Suprapubic skin (tissue), 4 donors: ENCODE data around the gene DOK1.

Source experiments
- EP300 ChIP-seq: sonication (generic); formaldehyde crosslinking; IDR thresholded peaks from one replicate; pipeline ENCODE4 v1.6.1; 2017; ENCODE audit warnings: antibody characterized with exemption
- POLR2A ChIP-seq, 2 donors: fragments of 450-650 bp; IDR thresholded peaks; one replicate each; pipeline ENCODE4 v1.6.1; 2017; ENCODE audit warnings: antibody characterized with exemption in 2 of 2, mild to moderate bottlenecking in 2 of 2, moderate library complexity in 2 of 2
- POLR2AphosphoS5 ChIP-seq, 3 donors: sonication (generic); formaldehyde crosslinking; IDR thresholded peaks; one replicate each; pipeline ENCODE4 v1.6.1; 2017; ENCODE audit warnings: antibody characterized with exemption in 3 of 3
- TF ChIP-seq, protein P1 (sequence below), 2 donors: fragments of 200-600 bp in 1 of 2; fragments of 450-650 bp in 1 of 2; sonication (generic) in 1 of 2; IDR thresholded peaks; one replicate each; pipeline ENCODE4 v1.5.1; 2016 to 2019; ENCODE audit warnings: antibody characterized with exemption in 2 of 2, mild to moderate bottlenecking in 1 of 2, moderate library complexity in 1 of 2

DNA sequence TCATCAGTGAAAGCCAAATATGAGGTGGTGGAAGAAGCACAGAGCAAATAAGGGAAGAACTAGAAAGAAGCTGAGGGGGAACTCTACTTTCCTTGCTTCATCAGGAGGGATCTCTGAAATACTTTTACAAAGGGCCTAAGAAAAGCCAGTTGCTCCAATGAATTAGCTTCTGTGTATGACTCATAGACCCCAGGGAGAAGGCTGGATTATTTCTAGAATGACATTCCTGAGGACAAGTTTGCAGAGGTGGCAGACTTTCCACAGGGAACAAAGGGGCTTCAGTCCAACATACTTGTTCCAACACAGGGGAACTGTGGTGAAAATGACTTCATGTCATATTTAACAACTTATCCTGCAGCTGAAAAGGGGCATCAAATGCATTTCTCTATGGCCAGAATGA lies 29.0 kb downstream of the DOK1 start:
- TF ChIP-seq, protein P1, sequence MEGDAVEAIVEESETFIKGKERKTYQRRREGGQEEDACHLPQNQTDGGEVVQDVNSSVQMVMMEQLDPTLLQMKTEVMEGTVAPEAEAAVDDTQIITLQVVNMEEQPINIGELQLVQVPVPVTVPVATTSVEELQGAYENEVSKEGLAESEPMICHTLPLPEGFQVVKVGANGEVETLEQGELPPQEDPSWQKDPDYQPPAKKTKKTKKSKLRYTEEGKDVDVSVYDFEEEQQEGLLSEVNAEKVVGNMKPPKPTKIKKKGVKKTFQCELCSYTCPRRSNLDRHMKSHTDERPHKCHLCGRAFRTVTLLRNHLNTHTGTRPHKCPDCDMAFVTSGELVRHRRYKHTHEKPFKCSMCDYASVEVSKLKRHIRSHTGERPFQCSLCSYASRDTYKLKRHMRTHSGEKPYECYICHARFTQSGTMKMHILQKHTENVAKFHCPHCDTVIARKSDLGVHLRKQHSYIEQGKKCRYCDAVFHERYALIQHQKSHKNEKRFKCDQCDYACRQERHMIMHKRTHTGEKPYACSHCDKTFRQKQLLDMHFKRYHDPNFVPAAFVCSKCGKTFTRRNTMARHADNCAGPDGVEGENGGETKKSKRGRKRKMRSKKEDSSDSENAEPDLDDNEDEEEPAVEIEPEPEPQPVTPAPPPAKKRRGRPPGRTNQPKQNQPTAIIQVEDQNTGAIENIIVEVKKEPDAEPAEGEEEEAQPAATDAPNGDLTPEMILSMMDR (IDR thresholded peaks at IDR 0.05), result no peak
- TF ChIP-seq POLR2A (IDR thresholded peaks at IDR 0.05) (no peak), POLR2AphosphoS5 (IDR thresholded peaks at IDR 0.05) (no peak), EP300 (no peak)
